IMR-90 (cell line): ENCODE data around the gene BTRC. TPM values are rescaled to one million over a fixed set of nuclear protein-coding genes. Genes with fewer than 3 reads are reported as not detected.
A peak's percentile ranks its signal among the peaks of the same experiment; 100 is the strongest.

Experiments used
- ATAC-seq: fragments of 200-7000 bp; cut with Tn5 transposase; 2 replicates; pipeline ENCODE4 v1.9.1; 2020; ENCODE audit warnings: low read depth, mild to moderate bottlenecking, moderate library complexity
- BruUV-seq: library from RNA; stranded (reverse); fragments of 400-500 nt; replicated peaks from 2 replicates; lab custom pipeline; 2021; lab: Mats Ljungman, UMichigan
- CTCF ChIA-PET: fragments of 300-600 bp; formaldehyde crosslinking; extraction: SDS; loops from one replicate; lab custom pipeline; 2021; ENCODE audit warnings: antibody characterized with exemption; lab: Yijun Ruan, JAX
- POLR2A ChIA-PET: fragments of 300-600 bp; sonication (Branson Sonifier 250); formaldehyde crosslinking; loops from one replicate; lab custom pipeline; 2022; ENCODE audit warnings: antibody characterized with exemption; ENCODE audit not compliant: unreplicated experiment; lab: Charles Lee
- DNase-seq: peaks from one replicate; pipeline ENCODE4 v3.0.0; 2013
- H2AFZ ChIP-seq: replicated peaks from 2 replicates; pipeline ENCODE3; 2013; ENCODE audit warnings: low read length, mild to moderate bottlenecking; ENCODE audit not compliant: poor library complexity
- H2AK5ac ChIP-seq: 2 replicates; pipeline ENCODE4 v1.6.1; 2013; ENCODE audit warnings: low read depth, low read length, inconsistent platforms
- H2AK9ac ChIP-seq: replicated peaks from 2 replicates; pipeline ENCODE3; 2013; ENCODE audit warnings: mild to moderate bottlenecking, low read depth, low read length, moderate library complexity; ENCODE audit not compliant: poor library complexity
- H2BK120ac ChIP-seq: 2 replicates; pipeline ENCODE4 v1.6.1; 2013; ENCODE audit warnings: low read depth, low read length, inconsistent platforms
- H2BK15ac ChIP-seq: 3 replicates; pipeline ENCODE4 v1.6.1; 2013; ENCODE audit warnings: low read depth, low read length, inconsistent platforms
- H2BK20ac ChIP-seq: 2 replicates; pipeline ENCODE4 v1.6.1; 2013; ENCODE audit warnings: low read depth, mild to moderate bottlenecking, inconsistent platforms, low read length, moderate library complexity
- H2BK5ac ChIP-seq: 2 replicates; pipeline ENCODE4 v1.6.1; 2013; ENCODE audit warnings: mild to moderate bottlenecking, low read depth, low read length, inconsistent platforms; ENCODE audit not compliant: poor library complexity, severe bottlenecking
- H3K14ac ChIP-seq: replicated peaks from 2 replicates; pipeline ENCODE4 v1.6.1; 2013; ENCODE audit warnings: low read depth, low read length, inconsistent platforms
- H3K18ac ChIP-seq: 2 replicates; pipeline ENCODE4 v1.6.1; 2013; ENCODE audit warnings: low read depth, low read length, control low read depth
- H3K23ac ChIP-seq: 2 replicates; pipeline ENCODE4 v1.6.1; 2013; ENCODE audit warnings: low read depth, low read length, inconsistent platforms
- H3K27ac ChIP-seq: 2 replicates; pipeline ENCODE4 v1.5.1; 2013; ENCODE audit warnings: mild to moderate bottlenecking, control low read depth, low read length; ENCODE audit not compliant: insufficient read depth
- H3K27me3 ChIP-seq: 2 replicates; pipeline ENCODE4 v1.6.1; 2013; ENCODE audit warnings: low read length; ENCODE audit not compliant: control insufficient read depth, insufficient read depth
- H3K36me3 ChIP-seq: 2 replicates; pipeline ENCODE4 v1.6.1; 2013; ENCODE audit warnings: low read length, mixed read lengths; ENCODE audit not compliant: control insufficient read depth, insufficient read depth
- H3K4ac ChIP-seq: 2 replicates; pipeline ENCODE4 v1.6.1; 2013; ENCODE audit warnings: low read depth, low read length, inconsistent platforms
- H3K4me1 ChIP-seq: 2 replicates; pipeline ENCODE4 v1.6.1; 2013; ENCODE audit warnings: low read length, mixed read lengths; ENCODE audit not compliant: control insufficient read depth, insufficient read depth
- H3K4me2 ChIP-seq: 2 replicates; pipeline ENCODE4 v1.6.1; 2013; ENCODE audit warnings: low read depth, mild to moderate bottlenecking, control low read depth, low read length, moderate library complexity
- H3K4me3 ChIP-seq: 2 replicates; pipeline ENCODE4 v1.5.1; 2013; ENCODE audit warnings: low read depth, mild to moderate bottlenecking, control low read depth, low read length, moderate library complexity; ENCODE audit not compliant: insufficient read depth
- H3K56ac ChIP-seq: 2 replicates; pipeline ENCODE4 v1.6.1; 2013; ENCODE audit warnings: low read length, inconsistent platforms; ENCODE audit not compliant: insufficient read depth; ENCODE audit errors: extremely low read depth
- H3K79me1 ChIP-seq, 2 experiments: 2 replicates each; pipeline ENCODE4 v1.6.1; 2013; ENCODE audit warnings: low read length in 2 of 2, inconsistent platforms in 1 of 2, low read depth in 1 of 2
- H3K9ac ChIP-seq: 2 replicates; pipeline ENCODE4 v1.6.1; 2013; ENCODE audit warnings: low read depth, low read length, control low read depth
- H3K9me1 ChIP-seq: 2 replicates; pipeline ENCODE4 v1.6.1; 2013; ENCODE audit warnings: low read length, inconsistent platforms; ENCODE audit not compliant: insufficient read depth
- H3K9me3 ChIP-seq: 2 replicates; pipeline ENCODE4 v1.6.1; 2013; ENCODE audit warnings: low read length; ENCODE audit not compliant: control insufficient read depth, insufficient read depth
- H4K20me1 ChIP-seq: 2 replicates; pipeline ENCODE4 v1.6.1; 2013; ENCODE audit warnings: low read length, inconsistent platforms; ENCODE audit not compliant: insufficient read depth
- H4K5ac ChIP-seq: 2 replicates; pipeline ENCODE4 v1.6.1; 2013; ENCODE audit warnings: mild to moderate bottlenecking, low read depth, low read length, control low read depth
- H4K8ac ChIP-seq, 2 experiments: 2 replicates each; pipeline ENCODE4 v1.6.1; 2013; ENCODE audit warnings: low read depth in 2 of 2, low read length in 2 of 2, control low read depth in 1 of 2, inconsistent platforms in 1 of 2
- H4K91ac ChIP-seq: 2 replicates; pipeline ENCODE4 v1.6.1; 2013; ENCODE audit warnings: low read depth, low read length, inconsistent platforms; ENCODE audit not compliant: insufficient read depth
- CEBPB ChIP-seq: IDR thresholded peaks from 2 replicates; pipeline ENCODE4 v1.6.1; 2012; ENCODE audit warnings: low read depth, low read length, improper control_type of control experiment
- MAZ ChIP-seq: IDR thresholded peaks from 2 replicates; pipeline ENCODE4 v1.6.1; 2012; ENCODE audit warnings: low read depth, mild to moderate bottlenecking, low read length, improper control_type of control experiment, moderate library complexity, borderline replicate concordance
- WGBS, 2 experiments: methylation state at CpG; one replicate each; pipeline versions ENCODE4 v1.1.5 to v1.1.7; 2013; ENCODE audit warnings: missing lambda C conversion rate in 2 of 2; ENCODE audit not compliant: insufficient read length in 1 of 2; ENCODE audit errors: extremely low coverage in 2 of 2; 5-methylcytosine and 5-hydroxymethylcytosine counted together
- dilution Hi-C: fragments of 300-500 bp; cut with HindIII; formaldehyde crosslinking; loops from one replicate; pipeline ENCODE4 v1.14.3; 2018; ENCODE audit warnings: low sequenced_read_pairs; ENCODE audit not compliant: unreplicated experiment
- in situ Hi-C: fragments of 300-500 bp; cut with MboI; formaldehyde crosslinking; loops from 3 replicates; pipeline ENCODE4 v1.14.3; 2019; ENCODE audit warnings: low sequenced_read_pairs, inconsistent platforms, mixed read lengths
- intact Hi-C: fragments of 100-400 bp; cut with micrococcal nuclease; formaldehyde crosslinking; loops from 2 replicates; pipeline ENCODE4 v1.10.0; 2022
- polyA plus RNA-seq, 3 experiments: library from polyadenylated mRNA; depleted of rRNA; stranded (reverse); fragments of >200 nt; gene quantifications; 2 replicates each; pipeline ENCODE4 v1.2.3, GENCODE V29; 2012; ENCODE audit warnings: low replicate concordance in 1 of 3
- total RNA-seq: library from RNA; depleted of rRNA; stranded (reverse); fragments of >200 nt; gene quantifications from 2 replicates; pipeline ENCODE4 v1.2.3, GENCODE V29; 2012

BTRC gene
- total and polyA plus RNA-seq, 2 of the 4 experiments (the other 2 are of a cell fraction): 7.7 to 8.4 TPM

DNA sequence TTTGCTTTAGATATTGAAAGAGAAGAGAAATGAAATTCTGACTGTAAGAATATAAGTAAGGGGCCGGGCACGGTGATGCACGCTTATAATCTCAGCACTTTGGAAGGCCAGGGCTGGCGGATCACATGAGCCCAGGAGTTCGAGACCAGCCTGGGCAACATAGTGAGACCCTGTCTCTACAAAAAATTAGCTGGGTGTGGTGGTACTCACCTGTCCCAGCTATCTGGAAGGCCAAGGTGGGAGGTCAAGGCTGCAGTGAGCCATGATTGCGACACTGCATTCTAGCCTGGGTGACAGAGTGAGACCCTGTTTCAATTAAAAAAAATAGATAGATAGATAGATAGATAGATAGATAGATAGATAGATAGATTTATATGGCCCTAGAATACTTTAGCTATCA, 82.3 kb downstream of the BTRC start:
- no peak overlapping the region for H3K9ac ChIP-seq
- no peaks in the 10 kb centered on the region for H3K9me1 ChIP-seq
- peaks cover 3% of the 10 kb centered on the region; the same call in 1 of the 2 replicates for H3K36me3 ChIP-seq
- dilution Hi-C loops: no loop called here
- no peak overlapping the region for H3K4me3 ChIP-seq
- no peaks in the 10 kb centered on the region for H3K9me3 ChIP-seq
- H4K5ac ChIP-seq: no peak overlapping the region
- peaks cover 7 to 9% of the 10 kb centered on the region in 2 experiments; a peak in 2 of 4 replicates for H3K79me1 ChIP-seq
- H4K91ac ChIP-seq: no peak overlapping the region
- no peak overlapping the region for H2BK120ac ChIP-seq
- H3K27me3 ChIP-seq: no peaks in the 10 kb centered on the region
- no peak overlapping the region for H3K27ac ChIP-seq
- no peak overlapping the region for H3K14ac ChIP-seq
- H2AFZ ChIP-seq: no peak overlapping the region
- H2BK15ac ChIP-seq: no peak overlapping the region
- BruUV-seq: no TSS peak
- no peak overlapping the region for H2BK5ac ChIP-seq
- no peak overlapping the region for H3K18ac ChIP-seq
- in situ Hi-C loops: loop anchor here (25.0 kb wide), 1 partner anchor 149 kb away; no protein-coding TSS in a partner anchor
- no peak overlapping the region for H2AK9ac ChIP-seq
- ChIA-PET POLR2A (no interaction called here), CTCF (no interaction called here)
- ATAC-seq (no peak), DNase-seq (no peak)
- no peak overlapping the region for H3K4me2 ChIP-seq
- intact Hi-C loops: no loop called here
- H2BK20ac ChIP-seq: no peak overlapping the region
- peaks cover 7% of the 10 kb centered on the region; the same call in 1 of the 2 replicates for H4K20me1 ChIP-seq
- no peak overlapping the region for H2AK5ac ChIP-seq
- 88% methylated on average over 4 of the region's 6 CpGs; no CpG with 5 or more reads in 1 of the 2 experiments for WGBS, 2 experiments
- no peak overlapping the region for H3K23ac ChIP-seq
- H3K4me1 ChIP-seq: no peaks in the 10 kb centered on the region
- no peak overlapping the region for H4K8ac ChIP-seq
- H3K4ac ChIP-seq: no peak overlapping the region
- TF ChIP-seq CEBPB: peak; percentile 44; the same call in 1 of the 2 replicates
- TF ChIP-seq MAZ: no peak
- H3K56ac ChIP-seq: no peak overlapping the region
